GM12873 (cell line): Measurements from ENCODE around the gene DNAH6.

Source experiments
- TF ChIP-seq, protein P1 (sequence below): IDR thresholded peaks from 2 replicates; pipeline ENCODE4 v1.5.1; 2012; ENCODE audit warnings: low read depth, mild to moderate bottlenecking, moderate library complexity, low read length, control low read depth; ENCODE audit not compliant: insufficient read depth; ENCODE audit errors: missing control alignments

Gene DNAH6

DNA sequence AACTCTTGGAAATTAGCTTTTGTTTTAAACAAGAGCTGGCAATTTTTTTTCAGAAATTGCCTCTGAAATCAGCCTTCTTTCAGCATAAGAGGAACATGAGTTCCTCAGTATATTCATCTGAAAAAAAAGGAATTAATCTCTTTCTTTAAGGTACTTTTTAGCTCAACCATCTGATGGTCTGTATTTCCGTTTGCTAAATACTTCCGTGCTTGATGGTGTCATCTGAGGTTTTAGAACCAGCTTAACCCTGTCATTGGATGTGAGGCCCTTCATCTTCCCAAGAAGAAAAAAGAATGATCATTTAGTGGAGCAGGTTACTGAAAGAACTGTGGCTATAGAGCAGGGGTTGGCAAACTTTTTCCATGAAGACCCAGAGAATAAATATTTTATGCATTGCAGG, 189.6 kb downstream of the DNAH6 start:
- TF ChIP-seq, protein P1, sequence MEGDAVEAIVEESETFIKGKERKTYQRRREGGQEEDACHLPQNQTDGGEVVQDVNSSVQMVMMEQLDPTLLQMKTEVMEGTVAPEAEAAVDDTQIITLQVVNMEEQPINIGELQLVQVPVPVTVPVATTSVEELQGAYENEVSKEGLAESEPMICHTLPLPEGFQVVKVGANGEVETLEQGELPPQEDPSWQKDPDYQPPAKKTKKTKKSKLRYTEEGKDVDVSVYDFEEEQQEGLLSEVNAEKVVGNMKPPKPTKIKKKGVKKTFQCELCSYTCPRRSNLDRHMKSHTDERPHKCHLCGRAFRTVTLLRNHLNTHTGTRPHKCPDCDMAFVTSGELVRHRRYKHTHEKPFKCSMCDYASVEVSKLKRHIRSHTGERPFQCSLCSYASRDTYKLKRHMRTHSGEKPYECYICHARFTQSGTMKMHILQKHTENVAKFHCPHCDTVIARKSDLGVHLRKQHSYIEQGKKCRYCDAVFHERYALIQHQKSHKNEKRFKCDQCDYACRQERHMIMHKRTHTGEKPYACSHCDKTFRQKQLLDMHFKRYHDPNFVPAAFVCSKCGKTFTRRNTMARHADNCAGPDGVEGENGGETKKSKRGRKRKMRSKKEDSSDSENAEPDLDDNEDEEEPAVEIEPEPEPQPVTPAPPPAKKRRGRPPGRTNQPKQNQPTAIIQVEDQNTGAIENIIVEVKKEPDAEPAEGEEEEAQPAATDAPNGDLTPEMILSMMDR, result no peak

- TF ChIP-seq, protein P1, result no peak
Measured at GRCh38 chr2:84708442-84708841, 192.1 kb downstream of the DNAH6 start.

GRCh38 chr2:84711651-84712050, 195.4 kb downstream of the DNAH6 start:
- TF ChIP-seq, protein P1, result no peak

DNA sequence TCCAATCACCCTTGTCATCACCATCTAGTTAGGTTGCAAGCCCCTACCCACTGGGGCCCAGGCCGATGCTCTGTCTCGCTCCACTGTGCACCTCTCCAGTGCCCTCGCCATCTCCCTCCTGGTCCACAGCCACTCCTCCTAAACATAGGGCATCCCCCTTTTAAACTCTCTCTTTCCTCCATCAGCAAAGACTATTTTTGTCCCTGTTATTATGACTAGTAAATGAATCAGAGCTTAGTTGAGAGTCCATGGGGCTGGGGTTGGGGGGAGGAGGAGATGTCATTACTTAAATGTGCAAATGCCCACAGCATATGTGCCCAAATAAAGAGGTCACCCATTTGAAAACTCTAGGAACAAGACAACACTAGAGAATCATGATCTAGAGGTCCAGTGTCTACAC, 197.1 kb downstream of the DNAH6 start:
- TF ChIP-seq, protein P1, result no peak

- TF ChIP-seq, protein P1, result no peak
Measured at GRCh38 chr2:84716564-84716963, 200.3 kb downstream of the DNAH6 start.

GRCh38 chr2:84717302-84717701, 201.0 kb downstream of the DNAH6 start:
- TF ChIP-seq, protein P1, result no peak

DNA sequence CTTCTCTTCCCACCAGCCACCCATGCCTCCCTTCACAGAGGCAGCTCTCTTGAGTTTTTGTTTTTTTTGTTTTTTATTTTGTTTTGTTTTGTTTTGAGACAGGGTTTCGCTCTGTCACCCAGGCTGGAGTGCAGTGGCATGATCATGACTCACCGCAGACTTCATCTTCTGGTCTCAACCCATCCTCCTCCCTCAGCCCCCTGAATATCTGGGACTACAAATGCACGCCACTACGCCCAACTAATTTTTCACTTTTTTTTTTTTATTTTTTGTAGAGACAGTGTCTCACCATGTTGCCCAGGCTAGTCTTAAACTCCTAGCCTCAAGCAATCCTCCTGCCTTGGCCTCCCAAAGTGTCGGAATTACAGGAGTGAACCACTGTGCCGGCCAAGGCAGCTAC, 203.1 kb downstream of the DNAH6 start:
- TF ChIP-seq, protein P1, result no peak
